Measurements from ENCODE around the gene PPP1R14C.

Gene PPP1R14C

DNA sequence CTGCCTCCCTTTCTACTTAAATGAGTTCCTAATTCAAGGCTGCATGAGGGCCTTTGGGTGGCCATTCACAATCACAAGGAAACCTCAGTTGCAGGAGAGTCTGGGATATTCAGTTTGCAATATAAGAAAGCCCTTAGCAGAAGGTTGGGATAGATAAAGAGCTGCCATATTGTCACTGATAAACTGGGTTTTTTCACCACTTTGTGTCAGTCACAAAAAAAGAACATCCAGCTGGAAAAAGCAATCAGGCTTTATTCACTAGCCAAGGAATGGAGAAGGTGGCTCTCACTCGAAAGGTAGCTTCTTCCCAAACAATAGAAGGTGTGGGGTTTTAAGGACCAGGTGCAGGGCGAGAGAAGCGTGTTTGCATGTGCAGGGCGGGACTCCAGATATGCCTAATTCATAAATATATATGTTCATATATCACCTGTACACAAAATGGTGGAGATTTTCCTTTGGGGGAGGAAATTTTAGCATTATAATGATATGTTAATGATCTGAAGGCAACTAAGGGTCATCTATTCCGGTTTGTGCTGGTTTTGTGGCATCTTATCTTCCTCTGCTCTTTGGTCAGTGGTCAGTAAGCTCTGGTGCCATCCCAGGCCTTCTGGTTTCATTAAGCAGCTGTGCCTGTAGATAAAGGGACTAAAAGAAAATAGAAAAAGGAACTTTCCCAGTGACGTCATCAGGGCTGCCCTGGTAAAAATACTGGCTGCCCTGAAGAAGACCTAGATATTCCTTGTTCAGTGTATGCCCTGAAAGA is 128.8 kb downstream of the PPP1R14C start:
- no peak for DNase-seq (ENCODE audit: low spot score)

DNA sequence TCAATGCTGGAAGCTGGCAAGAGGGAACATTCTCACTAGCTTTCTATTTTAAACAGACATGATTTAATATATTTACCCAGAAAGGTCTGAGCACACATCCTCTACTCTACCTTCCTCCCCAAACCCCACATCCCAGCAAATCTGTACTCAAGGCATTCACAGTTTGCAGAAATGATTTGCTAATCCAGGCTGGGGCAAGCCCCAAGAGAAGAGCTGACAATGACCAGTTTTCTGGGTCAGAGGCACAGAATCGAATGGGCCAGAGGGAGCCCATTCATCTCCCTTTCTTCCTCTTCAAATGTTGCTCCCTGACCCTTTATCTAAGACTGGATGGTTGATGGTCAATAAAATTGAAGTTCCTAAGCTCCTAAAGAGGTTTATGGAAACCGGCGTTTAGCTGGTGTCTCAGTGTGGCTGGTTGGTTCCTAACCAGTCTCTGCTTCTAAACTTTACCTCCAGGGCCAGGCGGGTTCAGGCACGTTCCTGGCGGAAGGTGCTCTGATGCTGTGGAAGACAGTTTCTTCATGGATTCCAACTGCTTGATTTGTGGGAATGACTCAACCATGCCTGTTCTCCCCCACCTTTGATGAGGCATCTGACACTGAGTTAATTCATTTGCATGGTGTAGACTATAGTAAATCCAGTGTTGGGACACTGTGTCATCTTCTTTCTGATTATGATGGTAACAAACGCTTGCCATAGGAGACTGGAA is 129.6 kb downstream of the PPP1R14C start:
- DNase-seq (ENCODE audit: low spot score) = no peak

DNA sequence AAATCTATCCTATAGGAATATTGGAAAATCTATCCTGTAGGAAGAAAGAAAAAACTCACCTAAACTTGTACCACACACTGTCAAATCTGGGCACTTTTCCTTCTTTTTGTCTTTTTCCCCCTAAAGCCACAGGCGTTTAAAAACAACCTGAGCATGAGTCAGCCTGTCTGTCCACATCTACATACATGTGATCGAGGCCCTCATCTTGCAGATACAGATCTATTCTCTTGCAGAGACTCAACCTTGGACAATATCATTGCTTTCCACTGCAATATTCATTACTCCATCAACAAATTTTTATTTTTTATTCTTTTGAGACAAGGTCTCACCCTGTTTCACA is 130.1 kb downstream of the PPP1R14C start:
- DNase-seq (ENCODE audit: low spot score) = no peak

DNA sequence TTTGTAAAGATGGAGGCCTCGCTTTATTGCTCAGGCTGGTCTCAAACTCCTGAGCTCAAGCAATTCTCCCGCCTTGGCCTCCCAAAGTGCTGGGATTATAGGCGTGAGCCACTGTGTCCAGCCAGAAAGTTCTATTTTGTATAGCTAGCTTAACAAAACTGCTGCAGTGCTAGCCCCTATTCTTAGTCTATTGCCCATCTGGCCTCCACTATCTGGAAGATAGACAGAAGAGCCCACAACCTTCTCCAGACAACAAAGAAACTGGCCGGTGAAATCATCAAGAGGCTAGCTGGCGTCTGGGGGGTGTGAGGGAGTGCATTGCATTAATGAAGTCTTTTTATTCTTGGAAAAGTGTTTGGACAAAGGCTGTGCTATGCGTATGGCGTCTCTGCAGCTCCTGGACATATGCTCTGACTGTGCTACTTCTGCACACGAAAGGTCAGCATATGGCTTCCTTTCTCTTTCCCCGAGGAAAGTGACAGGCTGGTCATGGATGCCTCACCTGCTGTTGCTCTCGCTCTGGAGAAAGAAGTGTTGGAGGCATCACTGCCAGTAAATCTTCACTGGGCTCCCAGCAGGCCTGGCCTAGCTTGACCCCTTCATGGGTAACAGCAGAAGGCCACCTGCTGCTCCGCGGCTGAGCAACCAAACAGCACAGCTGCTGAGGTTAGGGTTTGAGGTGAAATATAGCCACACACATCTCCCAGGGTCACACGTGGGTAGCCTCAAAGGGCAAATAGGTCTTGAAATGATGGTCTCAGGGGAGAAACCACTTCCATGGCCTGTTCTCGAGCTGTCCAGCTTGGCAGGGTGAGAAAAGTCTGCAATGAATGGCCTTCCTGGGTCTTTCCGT is 130.8 kb downstream of the PPP1R14C start:
- DNase-seq (ENCODE audit: low spot score) = no peak

DNA sequence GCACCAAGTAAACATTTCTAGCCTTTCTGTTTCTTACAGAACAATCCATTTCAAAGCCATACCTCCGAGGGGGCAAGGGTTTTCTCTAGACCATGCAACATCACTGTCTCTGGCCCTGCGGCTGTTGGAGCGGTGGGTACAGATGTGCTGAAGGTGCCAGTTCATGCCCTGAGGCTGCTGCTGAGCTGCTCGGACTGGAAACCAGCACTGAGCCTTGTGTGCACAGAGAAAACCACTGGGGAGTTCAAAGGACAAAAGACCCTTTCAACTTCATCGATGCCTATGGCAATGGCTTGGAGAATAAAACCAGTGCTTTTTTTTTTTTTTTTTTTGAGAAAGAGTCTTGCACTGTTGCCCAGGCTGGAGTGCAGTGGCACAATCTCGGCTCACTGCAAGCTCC is 132.6 kb downstream of the PPP1R14C start:
- DNase-seq (ENCODE audit: low spot score) = no peak

DNA sequence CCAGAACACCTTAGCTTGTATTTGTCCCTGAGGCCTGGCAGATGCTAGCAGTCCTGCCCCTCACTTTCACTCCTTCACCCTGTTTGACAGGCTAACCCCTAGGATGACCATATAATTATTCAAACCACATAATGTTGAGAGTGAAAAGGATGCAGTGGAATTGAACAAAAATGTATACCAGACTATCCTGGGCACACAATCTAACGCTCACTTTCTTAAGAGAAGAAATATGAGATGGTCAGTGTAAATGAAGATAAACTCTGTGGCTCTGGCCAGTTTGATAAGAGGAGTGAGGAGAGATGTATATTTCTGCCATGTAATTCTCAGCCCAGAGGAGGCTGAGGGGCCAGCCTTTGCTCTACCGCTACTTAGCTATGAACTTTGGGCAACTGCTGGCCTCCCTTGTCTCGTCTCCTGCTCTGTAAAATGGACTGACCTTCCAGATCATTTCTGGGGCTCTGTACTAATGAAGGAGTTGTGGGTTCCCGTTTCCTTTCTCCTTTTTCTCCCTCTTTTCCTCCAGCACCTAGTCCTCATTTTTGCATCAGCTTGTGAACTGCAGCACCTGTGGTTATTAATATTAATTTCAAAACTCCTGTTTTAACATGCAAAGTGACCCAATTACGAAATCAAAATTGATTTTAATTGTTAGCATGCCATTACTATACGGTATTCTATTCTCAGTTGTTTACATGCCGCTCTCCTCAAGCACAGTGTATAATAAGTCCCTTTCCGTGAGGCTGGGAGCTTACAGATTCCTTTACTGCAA is 133.5 kb downstream of the PPP1R14C start:
- DNase-seq (ENCODE audit: low spot score) = no peak

DNA sequence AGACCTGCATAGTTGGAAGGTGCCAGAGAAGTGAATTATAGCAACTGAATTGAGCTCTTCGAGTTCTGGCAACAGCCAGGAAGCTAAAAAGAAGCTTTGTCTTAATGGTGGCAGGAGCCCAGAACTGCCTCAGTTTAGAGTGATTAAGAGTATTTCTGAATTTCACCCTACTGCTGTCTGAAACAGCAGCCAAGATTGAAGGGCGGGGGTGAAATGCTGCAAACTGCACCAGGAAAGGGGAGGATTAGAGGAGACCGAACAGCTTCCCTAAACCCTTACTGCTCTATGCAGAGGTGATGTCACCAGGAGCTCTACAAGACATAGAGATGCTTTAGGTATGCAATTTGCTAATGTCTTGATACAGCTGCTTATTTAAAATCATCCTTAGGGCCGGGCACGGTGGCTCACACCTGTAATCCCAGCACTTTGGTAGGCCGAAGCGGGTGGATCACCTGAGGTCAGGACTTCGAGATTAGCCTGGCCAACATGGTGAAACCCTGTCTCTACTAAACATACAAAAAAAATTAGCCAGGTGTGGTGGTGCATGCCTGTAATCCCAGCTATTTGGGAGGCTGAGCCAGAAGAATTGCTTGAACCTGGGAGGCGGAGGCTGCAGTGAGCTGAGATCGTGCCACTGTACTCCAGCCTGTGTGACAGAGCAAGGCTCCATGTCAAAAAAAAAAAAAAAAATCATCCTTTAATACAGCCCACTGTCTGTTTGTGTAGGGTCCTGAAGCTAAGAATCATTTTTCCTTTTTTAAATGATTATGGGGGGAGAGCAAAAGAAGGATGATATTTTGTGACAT is 134.3 kb downstream of the PPP1R14C start:
- DNase-seq (ENCODE audit: low spot score) = peak; percentile 51

DNA sequence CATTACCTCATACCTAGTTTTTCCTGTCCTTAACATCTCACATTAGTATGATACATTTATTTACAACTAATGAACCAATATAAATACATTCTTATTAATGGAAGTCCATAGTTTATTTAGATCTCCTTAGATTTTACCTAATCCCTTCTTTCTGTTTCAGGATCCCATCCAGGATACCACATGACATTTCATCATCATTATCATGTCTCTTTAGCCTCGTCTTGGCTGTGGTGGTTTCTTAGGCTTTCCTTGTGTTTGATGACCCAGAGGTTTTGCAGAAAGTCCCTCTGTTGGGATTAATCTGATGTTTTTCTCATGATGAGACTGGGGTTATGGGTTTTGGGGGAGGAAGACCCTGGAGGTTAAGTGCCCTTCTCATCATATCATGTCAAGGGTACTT is 136.7 kb downstream of the PPP1R14C start:
- DNase-seq (ENCODE audit: low spot score) = no peak

DNA sequence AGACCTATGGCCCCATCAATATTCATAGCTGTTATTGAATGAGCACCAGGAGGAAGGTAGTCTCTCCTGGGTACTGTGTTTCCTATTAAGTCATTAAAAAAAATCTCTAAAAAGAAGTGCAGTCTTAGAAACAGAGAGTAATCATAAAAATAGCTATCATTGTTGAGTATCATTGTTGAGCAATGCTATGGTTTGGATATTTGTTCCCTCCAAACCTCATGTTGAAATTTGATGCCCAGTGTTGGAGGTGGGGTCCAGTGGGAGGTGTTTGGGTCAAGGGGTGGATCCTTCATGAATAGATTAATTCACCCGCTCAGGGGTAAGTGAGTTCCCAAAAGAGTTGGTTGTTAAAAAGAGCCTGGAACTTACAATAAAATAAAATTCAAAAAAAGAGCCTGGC is 137.9 kb downstream of the PPP1R14C start:
- no peak for DNase-seq (ENCODE audit: low spot score)

DNA sequence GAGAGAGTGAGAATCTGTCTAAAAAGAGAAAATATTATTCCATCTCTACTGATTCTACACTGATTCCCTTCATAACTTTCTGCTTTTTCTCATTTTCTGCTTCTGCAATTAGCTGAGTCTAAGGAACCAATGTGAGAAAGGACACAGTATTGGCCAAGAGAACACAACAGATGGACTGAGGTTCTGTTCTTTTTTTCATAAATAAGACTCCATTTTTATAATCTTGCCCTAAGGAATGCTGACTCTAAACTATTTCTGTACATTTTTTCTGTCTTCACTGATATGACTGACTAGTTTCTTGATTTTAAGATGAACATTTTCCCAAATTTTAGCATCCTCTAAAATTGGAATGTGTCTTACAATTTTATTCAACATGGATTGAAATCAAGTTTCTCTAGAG is 138.9 kb downstream of the PPP1R14C start:
- DNase-seq (ENCODE audit: low spot score) = no peak

DNA sequence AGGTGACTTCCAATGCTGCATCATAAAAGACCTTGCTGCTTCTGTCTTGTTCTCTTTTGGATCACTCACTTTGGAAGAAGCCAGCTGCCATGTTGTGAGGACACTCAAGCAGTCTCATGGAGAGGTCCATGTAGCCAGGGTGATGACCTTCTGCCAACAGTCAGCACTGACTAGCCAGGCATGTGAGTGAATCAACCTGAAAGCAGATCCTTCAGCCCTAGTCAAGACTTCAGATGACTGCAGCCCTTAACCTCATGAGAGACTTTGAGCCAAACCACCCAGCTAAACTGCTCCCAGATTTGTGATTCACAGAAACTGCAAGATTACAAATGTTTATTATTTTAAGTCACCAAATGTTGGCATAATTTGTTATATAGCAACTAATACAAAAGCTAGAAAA is 140.0 kb downstream of the PPP1R14C start:
- DNase-seq (ENCODE audit: low spot score) = no peak

DNA sequence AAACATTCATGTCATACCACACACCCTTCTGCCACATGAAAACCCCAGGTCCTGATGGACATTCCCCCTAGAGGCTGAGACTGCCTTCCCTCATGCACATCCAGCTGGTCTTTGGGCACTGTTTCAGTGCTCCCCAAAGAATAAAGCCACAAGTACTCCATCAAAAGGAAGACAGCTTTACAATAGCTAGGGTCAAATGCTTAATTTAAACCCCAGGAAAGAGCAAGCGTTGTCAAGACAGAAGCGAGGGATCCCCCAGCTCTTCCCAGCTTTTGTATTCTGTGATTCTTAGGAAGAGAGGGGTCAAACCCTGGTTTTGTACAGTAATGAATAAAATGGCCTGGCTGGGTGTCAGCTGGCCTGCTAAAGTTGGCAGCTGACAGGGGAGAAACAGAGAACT is 143.6 kb downstream of the PPP1R14C start:
- DNase-seq (ENCODE audit: low spot score) = no peak

DNA sequence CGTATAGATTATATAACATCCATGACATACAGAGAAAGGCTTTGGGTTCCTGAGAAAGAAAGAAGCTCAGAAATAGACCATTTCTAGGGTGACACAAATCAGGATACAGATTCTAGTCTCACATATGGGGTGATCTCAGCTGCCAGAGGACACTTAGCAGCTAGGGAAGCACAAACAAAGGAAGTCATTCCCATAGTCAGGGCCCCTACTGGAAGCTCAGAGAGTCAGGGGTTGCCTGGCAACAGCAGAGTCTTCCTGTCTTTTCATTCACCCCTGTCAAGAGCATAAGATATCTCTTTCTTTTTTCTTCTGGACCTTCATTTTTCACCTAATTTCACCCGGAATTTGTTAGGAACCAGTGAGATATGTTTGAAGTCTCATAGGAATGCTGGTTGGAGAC is 144.1 kb downstream of the PPP1R14C start:
- DNase-seq (ENCODE audit: low spot score) = no peak

DNA sequence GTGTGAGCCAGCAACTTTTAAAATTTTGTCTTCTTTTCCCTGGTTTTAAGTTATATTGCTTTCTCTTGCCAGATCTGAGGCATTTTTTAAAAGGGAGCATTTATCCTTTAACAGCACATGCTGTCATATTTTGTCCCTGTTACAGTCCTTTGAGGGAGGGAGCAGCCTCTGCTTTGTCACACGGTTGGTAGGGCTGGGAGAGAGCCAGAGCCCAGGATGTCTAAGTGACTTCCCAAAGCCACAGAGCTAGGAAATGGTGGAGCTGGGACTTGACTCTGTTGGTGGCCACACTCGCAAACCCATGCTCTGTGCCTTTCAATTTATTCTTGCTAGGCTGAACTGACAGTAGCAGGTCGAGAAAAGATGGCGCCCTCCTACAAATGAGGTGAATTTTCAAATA is 145.6 kb downstream of the PPP1R14C start:
- no peak for DNase-seq (ENCODE audit: low spot score)

DNA sequence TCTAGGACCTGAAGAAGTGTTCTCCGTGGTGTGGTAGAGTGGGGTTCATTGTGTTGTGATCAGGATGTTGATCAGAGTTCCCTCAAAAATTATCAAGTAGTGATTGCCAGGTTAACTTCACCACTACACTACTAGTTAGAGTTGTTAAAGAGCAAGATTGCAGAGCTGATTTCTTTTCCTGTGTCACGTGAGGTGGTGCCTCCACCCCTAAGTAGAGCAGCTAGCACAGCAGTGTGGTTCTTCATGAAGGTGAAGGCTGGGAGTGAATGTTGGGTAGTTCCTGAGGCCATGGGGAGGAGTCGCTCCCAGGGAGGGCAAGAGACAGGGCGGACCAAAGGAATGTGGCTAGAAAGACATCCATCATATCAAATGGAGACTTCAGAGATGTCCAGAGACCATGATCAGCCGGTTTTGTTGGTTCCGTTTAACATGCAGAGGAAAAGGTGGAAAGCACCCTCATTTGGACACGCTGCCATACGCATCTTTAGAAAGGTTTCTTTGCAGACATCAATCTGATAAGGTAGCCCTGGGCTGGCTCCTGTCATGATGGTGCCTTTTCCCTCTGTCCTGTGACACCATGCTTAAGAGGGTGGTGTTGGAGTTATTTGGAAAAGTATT is 146.7 kb downstream of the PPP1R14C start:
- no peak for DNase-seq (ENCODE audit: low spot score)

DNA sequence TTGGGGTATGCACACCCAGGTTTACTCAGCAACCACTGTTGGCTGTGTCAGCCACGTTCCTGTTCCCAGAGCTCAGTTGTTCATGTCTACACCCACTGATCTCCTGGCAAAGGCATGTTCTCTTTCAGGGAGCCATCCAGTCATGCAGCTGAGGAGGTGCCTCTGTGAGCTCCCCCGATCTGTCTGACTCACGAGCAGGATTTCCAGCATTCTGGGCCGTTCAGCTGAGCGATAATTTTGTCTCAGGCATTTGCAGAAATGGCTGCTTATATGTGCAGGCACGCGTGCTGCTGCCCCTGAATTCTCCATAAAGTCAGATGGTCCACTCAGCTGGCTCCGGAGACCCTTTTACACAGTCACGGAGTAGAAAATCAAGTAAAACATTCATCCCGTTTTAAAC is 147.6 kb downstream of the PPP1R14C start:
- DNase-seq (ENCODE audit: low spot score) = peak; percentile 74

DNA sequence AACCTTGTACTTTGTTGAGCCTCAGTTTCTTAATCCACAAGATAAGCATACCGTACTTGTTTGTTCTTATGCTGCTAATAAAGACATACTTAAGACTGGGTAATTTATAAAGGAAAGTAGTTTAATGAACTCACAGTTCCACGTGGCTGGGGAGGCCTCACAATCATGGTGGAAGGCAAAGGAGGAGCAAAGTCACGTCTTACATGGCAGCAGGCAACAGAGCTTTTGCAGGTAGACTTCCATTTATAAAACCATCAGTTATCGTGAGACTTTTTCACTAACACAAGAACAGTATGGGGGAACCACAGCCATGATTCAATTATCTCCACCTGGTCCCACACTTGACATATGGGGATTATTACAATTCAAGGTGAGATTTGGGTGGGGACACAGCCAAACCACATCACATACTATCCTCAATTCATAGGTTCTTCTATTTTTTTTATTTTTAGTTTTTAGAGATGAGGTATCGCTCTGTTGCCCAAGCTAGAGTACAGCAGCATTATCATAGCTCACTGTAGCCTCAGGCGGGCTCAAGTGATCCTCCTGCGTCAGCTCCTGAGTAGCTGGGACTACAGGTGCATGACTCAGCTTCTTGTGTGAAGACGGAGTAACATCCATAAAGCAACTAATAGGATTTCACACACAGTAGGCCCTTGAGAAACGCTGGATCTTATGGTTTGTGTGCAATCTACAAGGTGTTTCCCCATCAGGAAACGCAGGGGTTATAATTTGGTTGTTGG is 149.3 kb downstream of the PPP1R14C start:
- no peak for DNase-seq (ENCODE audit: low spot score)

DNA sequence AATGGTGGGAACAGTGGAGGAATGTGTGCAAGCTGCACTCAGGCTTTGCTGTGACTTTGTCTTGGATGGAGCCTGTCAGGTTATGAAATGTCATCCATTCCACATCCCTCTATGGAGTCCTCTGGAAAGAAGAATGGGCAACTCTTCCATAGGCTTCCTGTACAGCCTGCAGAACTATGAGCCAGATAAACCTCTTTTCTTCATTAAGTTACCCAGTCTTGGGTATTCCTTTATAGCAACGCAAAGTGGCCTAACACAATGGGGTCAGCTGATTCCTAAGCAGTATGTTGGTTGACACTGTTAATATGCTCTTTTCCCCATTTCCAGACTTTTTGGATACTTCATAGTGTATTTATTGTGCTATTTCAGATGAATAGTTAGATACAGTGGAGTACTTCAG is 150.2 kb downstream of the PPP1R14C start:
- no peak for DNase-seq (ENCODE audit: low spot score)

DNA sequence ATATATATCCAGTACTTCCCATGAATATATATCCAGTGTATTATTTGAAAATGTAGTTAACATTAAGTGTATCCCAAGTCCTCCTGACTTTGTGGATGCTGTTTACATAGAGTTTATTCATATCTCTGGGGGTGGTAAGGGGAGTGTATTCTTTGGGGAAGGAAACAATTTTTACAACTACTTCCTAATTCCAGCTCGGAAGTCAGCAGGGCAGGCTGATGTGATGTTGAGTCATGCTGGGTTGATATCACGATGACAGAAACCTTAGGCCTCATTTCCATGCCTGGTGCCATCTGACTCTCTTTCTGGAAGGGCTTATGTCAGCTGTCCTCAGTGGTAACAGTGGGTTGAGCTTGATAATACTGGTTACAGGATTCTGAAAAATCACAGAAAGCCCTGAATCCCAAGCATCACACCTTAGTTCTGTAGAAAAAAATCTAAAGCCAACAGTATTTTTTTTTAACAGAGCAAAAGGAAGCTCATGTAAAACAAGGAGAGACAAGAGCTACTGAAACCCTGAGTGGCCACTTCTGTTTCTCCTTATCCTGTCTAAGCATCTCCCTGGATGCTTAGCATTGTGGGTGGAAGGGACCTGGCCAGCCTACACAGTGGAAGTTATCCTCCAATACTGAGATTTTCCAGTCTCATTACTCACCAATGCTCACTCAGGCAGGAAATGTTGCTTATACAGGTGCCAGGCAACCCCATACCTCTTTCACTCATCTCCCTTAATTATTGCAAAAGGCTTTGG is 150.8 kb downstream of the PPP1R14C start:
- no peak for DNase-seq (ENCODE audit: low spot score)
